Left ventricle myocardium superior (tissue), 1 donor: ENCODE measurements around the gene FAM241A. TPM values are rescaled to one million over a fixed set of nuclear protein-coding genes. Genes with fewer than 3 reads are reported as not detected.
A peak's percentile ranks its signal among the peaks of the same experiment; 100 is the strongest.
"Not testable (repeated sequence)": the region's sequence is repeated elsewhere in the genome, so short reads cannot be mapped to it uniquely, and the experiment has no call there.

Experiments used
- ATAC-seq: fragments of 200-7000 bp; cut with Tn5 transposase; one replicate; pipeline ENCODE4 v1.9.1; 2020; ENCODE audit warnings: mild to moderate bottlenecking, moderate library complexity
- DNase-seq: peaks from one replicate; pipeline ENCODE4 v3.0.0-alpha.2; 2020
- intact Hi-C: fragments of 100-400 bp; cut with micrococcal nuclease; formaldehyde crosslinking; loops from one replicate; pipeline ENCODE4 v1.11.0; 2022
- total RNA-seq: library from RNA; stranded (reverse); fragmentation: NEBNext Ultra II Directional; extraction: Animal tissue kit (Norgen Biotek cat#: 25700); gene quantifications from one replicate; pipeline ENCODE4 v1.2.1, GENCODE V29; 2021
- donor health status: DM: no; HTN: yes; CAD: no; lungs with severe emphysema.

FAM241A gene
- total RNA-seq, 1 donor from 2014 or later, result 11.3 TPM

DNA sequence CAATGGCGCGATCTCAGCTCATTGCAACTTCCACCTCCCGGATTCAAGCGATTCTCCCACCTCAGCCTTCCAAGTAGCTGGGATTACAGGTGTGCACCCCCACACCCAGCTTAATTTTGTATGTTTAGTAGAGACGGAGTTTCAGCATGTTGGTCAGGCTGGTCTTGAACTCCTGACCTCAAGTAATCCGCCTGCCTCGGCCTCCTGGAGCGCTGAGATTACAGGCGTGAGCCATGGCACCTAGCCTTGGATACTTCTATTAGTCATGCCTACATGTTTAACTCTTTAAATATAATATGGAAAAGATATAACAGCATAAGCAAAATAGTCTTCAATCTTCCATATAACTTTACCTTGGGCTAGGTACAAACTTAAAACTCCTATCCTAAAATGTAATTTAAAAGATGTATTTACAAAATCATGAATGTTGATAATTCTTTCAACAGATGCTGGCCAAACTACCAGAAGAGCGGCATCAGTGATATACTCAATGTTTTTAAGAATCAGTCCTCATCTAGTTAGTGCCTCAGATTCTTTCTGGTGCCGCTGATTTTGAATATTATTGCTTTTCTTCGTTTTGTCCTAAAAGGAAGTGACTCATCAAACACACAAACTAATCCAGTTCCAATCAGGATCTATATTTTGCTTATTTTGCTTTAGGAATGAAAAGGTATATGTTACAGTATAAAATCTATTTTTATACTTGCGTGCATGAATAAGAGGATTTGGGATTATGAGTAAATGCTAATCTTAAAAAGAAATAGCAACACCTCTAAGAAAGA lies 23.7 kb downstream of the FAM241A start:
- DNase-seq, result no peak
- ATAC-seq, result no peak
- intact Hi-C loops, result no loop called here

DNA sequence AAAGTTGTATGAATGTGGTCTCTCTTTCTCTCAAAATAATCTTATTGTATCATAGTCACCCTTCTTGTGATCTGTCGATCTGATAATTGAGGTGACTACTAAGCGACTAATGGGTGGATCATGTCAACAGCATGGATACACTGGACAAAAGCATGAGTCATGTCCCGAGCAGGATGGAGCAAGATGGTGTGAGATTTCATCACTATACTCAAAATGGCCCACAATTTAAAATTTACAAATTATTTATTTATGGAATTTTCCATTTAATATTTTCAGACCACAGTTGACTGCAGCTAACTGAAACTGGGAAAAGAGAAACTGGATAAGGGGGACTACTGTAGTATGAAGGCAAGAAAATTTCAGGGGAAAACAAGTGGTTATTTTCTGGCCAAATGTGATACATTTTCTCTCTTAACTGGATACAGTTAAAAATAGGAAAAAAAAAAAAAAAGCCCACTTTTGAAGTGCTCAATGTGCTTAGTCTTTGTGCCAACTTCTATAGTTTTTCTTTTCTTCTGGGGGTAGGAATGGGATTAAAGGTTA lies 25.3 kb downstream of the FAM241A start:
- no peak for DNase-seq
- peak; percentile 44 for ATAC-seq
- intact Hi-C loops, result no loop called here

DNA sequence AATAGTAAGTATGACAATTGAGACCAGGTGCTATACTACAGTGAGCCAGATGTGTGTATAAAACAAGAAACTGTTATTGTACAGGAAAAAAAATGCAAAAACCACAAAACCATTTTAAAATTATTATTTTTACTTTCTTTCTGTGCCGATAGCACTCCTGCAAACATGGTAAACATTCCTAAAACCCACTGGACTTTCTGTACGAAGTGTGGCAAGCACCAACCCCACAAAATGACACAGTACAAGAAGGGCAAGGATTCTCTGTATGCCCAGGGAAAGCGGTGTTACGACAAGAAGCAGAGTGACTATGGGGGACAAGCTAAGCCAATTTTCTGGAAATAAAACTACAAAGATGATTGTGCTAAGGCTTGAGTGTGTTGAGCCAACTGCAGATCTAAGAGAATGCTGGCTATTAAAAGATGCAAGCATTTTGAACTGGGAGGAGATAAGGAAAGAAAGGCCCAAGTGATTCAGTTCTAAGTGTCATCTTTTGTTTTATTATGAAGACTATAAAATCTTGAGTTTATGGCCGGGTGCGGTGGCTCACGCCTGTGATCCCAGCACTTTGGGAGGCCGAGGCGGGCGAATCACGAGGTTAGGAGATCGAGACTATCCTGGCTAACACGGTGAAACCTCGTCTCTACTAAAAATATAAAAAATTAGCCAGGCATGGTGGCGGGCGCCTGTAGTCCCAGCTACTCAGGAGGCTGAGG lies 26.0 kb downstream of the FAM241A start:
- intact Hi-C loops, ATAC-seq: not testable (repeated sequence)

DNA sequence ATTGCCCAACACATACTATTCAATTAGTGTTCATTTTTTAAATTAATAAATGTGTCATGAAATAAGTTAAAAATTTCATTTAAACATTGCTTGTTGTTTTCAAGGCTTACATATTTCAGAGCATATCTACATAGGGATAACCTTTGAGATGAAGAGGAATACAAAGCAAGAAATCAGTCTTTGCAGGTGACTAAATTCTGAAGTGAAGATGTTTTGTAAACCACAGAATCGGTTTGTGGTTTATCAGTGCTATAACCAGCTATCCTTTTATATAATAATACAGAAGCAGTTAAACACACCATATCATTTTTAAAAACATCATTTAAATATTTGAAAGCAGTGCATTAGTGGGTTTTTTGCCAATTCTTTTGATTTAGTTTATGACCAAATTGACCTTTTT lies 26.9 kb downstream of the FAM241A start:
- ATAC-seq, result no peak
- intact Hi-C loops, result no loop called here
- DNase-seq, result no peak

More for the DNA sequence above, 26.0 kb downstream of the FAM241A start:
- not testable (repeated sequence) for DNase-seq

DNA sequence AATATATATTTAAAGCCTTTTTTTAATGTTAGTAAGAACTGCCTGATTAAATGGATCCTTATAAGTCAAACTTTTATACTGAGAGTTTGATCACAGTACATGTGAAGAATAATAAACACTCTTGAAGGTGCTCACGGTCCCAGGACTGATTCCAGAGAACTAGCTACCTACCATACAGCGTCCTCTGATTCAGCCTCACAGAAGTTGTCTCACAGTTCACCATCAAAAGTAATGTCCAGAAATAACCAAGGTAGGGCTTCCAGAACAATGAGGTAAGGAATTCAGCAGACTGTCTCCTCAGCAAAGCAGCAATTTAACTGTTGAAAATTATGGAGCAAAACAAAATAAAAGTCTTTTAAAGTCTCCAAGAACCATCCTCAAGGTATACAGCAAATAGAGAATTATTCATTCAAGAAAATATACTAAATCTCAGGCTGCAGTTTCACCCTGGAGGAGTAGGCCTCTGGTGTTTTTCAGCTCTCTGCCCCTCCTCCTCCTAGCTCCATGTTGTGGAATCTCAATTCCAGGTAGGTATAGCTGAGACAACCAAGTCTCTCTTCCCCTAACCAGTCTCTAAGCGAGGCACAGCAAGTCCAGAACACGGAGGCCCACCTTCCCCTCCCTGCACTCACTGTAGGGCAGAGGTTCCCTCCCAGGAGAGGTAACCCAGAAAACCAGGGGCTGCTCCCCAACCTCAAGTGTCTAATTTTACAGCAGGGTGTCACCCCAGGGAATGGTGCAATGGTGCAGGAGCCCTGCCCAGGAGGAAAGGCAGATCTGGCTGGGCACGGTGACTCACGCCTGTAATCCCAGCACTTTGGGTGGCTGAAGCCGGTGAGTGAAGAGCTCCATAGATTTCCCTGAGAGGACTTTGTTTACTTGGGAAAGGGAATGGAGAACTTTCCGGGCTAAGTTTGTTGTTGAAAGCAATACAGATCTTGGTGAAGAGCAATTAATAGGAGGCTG lies 28.6 kb downstream of the FAM241A start:
- no peak for DNase-seq
- ATAC-seq, result peak; percentile 62
- intact Hi-C loops, result no loop called here

DNA sequence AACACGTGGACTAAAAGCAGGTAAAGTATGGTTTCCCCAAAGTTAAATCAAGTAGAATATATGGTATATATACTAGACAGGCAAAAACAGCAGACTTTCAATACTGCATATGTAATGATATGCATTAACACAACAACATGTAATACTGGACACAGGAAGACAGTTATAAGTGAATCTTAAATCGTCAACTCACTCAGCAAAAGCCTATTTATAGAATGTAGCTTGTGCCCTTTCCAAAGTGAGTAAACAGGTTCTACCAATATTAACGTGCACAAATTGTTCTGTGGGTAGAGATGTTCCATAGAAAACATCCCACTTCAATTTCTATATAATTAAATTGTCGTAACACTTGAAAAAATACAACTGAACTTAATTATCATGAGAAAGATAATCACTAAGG lies 30.6 kb downstream of the FAM241A start:
- no peak for DNase-seq
- intact Hi-C loops, result no loop called here
- ATAC-seq, result peak; percentile 77

DNA sequence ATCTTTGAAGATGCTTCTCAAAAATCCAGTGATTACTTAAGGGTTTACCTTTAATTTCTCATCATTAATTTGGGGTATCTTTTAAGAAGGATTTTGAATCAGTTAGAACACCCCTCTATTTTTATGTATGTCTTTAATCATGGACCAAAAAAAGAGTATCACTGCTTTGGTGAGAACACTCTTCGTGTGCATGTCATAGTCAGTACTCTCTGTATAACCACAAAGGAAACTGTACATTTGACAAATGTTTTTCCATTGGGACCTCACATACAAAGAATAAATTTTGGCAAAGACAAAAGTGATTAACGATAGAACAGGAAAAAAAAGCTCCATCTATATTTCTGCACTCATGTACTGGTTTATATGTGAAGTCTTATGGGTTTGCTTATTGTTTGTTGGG lies 31.3 kb downstream of the FAM241A start:
- ATAC-seq (no peak), DNase-seq (no peak)
- intact Hi-C loops, result no loop called here

DNA sequence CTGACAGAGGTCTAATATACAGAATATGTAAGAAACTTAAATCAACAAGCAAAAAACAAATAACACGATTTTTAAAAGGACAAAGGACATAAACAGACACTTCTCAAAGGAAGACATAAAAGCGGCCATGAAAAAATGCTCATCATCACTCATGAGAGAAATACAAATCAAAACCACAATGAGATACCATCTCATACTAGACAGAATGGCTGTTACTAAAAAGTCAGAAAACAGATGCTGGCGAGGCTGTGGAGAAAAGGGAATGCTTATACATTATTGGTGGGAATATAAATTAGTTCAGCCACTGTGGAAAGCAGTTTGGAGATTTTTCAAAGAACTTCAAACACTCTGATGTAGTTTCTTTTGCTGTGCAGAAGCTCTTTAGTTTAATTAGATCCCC lies 33.5 kb downstream of the FAM241A start:
- DNase-seq, ATAC-seq, intact Hi-C loops: not testable (repeated sequence)

DNA sequence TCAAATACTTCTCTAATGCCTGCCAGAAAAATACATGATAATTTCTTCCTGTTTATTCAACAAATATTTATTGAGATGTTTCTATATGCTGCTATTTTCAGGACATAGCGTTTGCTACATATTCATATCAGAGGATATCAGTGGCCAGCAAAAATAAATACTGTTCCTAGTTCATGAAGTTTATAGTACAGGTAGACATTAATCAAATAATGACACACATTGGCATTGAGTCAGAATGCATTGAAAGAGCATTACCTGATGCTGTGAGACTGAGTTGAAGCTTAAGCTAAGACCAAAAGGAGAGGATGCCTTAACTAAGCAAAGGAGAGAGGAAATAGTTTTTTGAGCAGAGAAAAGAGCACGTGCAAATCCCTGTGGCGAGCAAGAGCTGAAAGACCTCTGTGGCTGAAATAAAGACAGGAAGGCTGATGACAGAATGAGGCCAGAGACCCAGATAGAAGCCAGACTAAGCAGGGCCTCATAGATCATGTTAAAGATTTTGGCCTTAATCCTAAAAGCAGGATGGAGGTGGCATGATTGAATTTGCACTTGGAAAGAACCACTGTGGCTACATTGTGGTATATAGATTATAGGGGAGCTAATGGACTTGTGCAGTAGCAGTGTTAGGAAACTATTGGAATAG lies 36.2 kb downstream of the FAM241A start:
- ATAC-seq, result no peak
- DNase-seq, result no peak
- intact Hi-C loops, result no loop called here

DNA sequence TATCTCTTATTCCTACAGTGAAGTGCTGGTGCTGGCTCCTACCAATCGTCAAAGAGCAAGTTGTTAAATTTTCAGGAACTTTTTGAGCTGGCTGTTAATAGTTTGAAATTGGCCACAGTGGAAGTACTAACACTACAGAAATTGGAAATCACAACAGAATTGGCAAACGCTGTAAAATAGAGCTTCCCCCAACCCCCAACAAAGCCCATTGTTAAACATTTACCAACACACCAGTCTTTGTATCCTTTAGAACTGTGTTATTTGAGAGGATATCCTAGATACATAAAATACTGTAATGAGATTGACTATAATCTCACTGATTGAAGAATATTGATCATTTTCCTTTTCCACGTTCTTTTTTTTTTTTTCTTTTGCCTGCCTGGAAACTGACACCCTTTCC lies 37.4 kb downstream of the FAM241A start:
- DNase-seq (no peak), ATAC-seq (no peak)
- intact Hi-C loops, result no loop called here

DNA sequence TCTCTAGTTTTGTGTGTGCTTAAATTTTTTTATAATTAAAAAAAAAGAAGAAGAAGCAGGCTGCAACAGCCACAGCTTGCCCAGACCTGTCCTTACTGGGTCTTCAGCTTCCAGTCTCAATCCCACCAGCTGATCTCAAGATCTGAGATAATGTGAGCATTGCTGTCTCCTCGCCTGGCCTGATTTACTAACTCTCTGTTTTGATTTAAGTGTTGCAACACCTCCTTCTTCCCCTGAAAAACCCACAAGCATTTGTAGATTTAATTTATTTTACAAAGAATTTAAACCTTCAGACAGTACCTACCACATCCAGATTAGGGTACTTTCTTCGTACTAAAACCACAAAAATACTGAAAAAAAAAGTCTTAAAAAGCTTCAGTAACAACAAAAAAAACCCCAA lies 38.0 kb downstream of the FAM241A start:
- ATAC-seq (no peak), DNase-seq (no peak)
- intact Hi-C loops, result no loop called here

DNA sequence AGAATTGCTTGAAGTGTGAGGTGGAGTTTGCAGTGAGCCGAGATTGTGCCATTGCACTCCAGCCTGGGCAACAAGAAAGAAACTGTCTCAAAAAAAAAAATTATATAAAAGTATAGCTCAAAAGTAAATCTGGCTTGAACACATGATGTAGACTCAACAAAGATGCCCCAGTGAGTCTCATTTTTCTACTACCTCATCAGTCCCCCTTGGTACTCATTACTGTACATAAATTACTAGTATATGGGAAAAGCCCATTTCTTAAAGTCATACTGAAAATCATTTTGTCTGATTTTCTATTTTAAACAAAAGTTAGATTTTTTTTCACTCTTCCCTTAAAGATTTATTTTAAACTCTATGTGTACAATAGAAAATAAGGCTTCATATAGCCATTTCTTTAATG lies 39.2 kb downstream of the FAM241A start:
- intact Hi-C loops, result no loop called here
- ATAC-seq, result no peak
- DNase-seq, result no peak

DNA sequence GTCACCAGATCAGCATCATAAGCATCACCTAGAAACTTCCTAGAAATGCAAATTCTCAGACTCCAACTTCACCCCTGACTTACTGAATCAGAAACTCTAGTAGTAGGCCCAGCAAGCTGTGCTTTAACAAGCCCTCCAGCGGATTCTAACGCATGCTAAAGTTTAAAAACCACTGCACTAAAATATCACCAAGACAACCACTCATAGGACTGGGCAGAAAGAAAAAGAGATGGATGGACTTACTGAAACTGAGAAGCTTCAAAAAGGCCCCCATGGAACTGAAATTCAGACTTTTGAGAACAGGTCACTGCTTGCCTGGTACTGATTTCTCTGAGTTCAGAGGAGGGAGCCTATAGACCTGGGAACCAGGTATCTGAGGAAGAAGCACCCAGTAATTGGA lies 40.1 kb downstream of the FAM241A start:
- ATAC-seq, result no peak
- intact Hi-C loops, result no loop called here
- DNase-seq, result no peak

DNA sequence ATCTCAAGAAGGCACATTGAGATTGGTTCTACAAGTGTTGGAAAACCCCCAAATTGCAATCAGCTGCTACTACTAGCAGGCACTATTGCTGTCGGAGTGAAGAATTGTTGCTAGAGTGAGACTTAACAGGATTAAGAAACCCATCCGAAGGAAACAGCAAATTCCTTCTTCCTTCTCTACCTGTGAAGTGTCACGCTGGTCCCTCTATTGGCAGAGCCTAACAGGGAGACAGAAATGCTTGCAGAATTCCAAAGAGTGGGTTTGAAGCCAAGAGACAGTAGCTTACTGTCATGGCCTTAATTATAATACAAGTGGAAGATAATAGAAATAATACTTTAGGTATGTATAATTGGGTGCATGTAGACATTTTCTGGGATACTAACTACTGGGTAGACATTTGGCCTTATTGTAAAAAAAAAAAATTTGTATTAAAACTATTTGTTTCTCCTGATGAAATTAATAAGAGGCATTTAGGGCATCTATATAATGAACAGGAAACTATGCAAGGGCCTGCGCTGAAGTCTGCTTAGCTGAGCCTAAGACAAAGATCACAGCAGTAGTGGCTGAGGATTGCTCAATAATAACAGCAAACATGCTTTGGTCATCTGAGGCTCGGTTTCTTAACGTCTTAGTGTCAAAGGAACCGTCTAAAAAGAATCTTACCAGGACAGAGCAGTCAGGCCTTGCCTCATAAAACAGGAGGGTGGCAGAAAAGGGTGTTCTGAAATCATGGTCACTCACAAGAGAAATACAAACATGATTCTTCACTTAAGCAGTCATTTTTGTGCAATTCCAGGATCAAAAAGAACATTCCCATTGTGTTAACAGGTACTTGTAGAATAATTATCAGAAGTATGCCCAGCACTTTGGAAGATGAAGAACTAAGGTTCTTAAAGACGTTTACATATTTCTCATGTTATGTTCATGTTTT lies 40.8 kb downstream of the FAM241A start:
- intact Hi-C loops, result no loop called here
- ATAC-seq (no peak), DNase-seq (no peak)

DNA sequence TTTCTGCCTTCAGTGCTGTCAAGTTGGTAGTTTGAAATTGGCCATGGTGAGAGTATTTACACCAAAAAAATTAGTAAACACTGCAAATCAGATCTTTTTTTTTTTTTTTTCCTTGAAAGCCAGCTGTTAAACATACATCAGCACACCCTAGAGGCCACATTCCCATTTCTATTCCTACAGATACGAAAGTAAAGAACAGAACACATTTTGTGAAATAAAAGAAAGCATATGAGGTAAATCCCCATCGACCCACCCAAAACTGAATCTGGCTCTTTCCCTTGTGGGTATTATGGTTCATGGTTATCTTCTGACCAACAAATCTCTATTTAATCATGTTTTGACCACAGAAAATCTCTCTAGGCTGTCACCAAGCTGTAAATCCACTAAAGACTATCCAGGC lies 44.5 kb downstream of the FAM241A start:
- intact Hi-C loops, result no loop called here
- peak; percentile 29 for ATAC-seq
- no peak for DNase-seq

DNA sequence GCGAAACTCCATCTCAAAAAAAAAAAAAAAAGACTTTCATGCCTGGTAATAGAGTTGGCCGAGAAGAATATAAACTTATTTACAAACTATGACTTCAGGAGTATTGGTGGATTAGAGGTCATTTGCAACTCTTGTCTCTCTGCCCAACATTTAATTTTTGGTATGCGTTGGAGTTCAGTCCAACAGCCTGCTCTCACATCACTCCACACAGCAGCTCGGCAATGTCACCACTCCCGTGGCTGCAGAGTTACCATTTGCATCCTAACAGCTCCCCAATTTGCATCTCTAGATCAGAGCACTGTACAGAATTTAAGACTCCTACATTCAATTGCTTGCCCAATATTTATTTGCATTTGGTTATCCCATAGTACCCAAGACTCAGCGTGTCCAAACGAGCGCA lies 45.4 kb downstream of the FAM241A start:
- intact Hi-C loops, result no loop called here
- DNase-seq (no peak), ATAC-seq (peak; percentile 64)

DNA sequence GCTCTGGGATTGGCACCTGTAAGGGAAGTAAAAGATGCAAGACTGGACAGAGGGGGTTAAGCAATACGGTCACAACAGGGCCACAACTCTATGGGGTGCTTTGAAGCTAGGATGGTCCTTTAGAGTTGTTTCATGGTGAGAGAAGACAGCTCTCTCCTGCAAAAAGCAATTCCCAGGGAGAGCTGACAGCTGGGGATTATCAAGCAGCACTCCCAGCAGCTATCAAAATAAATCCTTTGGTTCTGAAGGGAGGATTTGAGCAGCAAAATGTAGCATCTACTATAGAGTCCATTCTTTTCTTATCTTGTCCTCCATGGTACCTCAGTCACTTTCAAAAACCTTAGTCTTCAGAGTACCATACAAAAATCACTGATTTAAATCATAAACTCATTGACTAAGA lies 51.2 kb downstream of the FAM241A start:
- intact Hi-C loops, result no loop called here
- no peak for DNase-seq
- ATAC-seq, result no peak

DNA sequence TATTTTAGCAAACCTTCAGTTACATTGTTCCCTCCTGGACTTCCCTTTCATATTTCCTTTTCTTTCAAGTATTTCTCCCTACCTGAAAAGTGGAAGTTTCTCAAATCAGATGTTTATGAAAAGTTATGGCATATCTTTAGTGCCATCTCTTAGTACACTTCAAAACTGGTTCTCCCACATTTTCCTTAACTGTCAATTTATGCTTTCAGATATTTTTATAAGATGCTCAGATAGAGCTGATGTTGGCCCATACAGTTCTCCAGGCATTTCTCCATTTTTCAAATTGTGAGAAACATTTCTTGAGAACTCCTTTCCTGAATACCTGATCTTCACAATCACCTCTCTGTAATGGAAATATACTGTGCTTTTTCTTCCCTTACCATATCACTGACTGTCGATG lies 53.8 kb downstream of the FAM241A start:
- no peak for ATAC-seq
- DNase-seq, result no peak
- intact Hi-C loops, result no loop called here
